SK-N-SH (cell line): ENCODE data around the gene UBE3C.

ENCODE experiments used
- EZH2phosphoT487 ChIP-seq: fragments of 200-600 bp; sonication (generic); IDR thresholded peaks from 2 replicates; pipeline ENCODE4 v1.6.1; 2017; ENCODE audit warnings: low read depth, mixed run types, mild to moderate bottlenecking, antibody characterized with exemption, moderate library complexity, borderline replicate concordance
- FOXM1 ChIP-seq: IDR thresholded peaks from 2 replicates; pipeline ENCODE4 v1.4.0; 2012; ENCODE audit warnings: low read depth, mild to moderate bottlenecking
- GABPA ChIP-seq: IDR thresholded peaks from 2 replicates; pipeline ENCODE4 v1.4.0; 2012; ENCODE audit warnings: low read depth, mild to moderate bottlenecking
- POLR2AphosphoS5 ChIP-seq: IDR thresholded peaks from 2 replicates; pipeline ENCODE4 v1.6.1; 2012; ENCODE audit warnings: low read depth, low read length
- REST ChIP-seq: IDR thresholded peaks from 2 replicates; pipeline ENCODE4 v1.6.1; 2012; ENCODE audit warnings: mild to moderate bottlenecking, low read depth, low read length, moderate library complexity
- TAF1 ChIP-seq: IDR thresholded peaks from 2 replicates; pipeline ENCODE4 v1.6.1; 2012; ENCODE audit warnings: low read depth, mild to moderate bottlenecking, low read length, moderate library complexity, borderline replicate concordance
- TF ChIP-seq, protein P1 (sequence below): fragments of 200-600 bp; sonication (generic); IDR thresholded peaks from 2 replicates; pipeline ENCODE4 v1.6.1; 2017; ENCODE audit warnings: antibody characterized with exemption, mild to moderate bottlenecking, moderate library complexity

GRCh38 chr7:157089100-157089610 is 49.6 kb upstream of the UBE3C start:
- no peak for TF ChIP-seq POLR2AphosphoS5
- TF ChIP-seq, protein P1, sequence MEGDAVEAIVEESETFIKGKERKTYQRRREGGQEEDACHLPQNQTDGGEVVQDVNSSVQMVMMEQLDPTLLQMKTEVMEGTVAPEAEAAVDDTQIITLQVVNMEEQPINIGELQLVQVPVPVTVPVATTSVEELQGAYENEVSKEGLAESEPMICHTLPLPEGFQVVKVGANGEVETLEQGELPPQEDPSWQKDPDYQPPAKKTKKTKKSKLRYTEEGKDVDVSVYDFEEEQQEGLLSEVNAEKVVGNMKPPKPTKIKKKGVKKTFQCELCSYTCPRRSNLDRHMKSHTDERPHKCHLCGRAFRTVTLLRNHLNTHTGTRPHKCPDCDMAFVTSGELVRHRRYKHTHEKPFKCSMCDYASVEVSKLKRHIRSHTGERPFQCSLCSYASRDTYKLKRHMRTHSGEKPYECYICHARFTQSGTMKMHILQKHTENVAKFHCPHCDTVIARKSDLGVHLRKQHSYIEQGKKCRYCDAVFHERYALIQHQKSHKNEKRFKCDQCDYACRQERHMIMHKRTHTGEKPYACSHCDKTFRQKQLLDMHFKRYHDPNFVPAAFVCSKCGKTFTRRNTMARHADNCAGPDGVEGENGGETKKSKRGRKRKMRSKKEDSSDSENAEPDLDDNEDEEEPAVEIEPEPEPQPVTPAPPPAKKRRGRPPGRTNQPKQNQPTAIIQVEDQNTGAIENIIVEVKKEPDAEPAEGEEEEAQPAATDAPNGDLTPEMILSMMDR: no peak
- no peak for TF ChIP-seq EZH2phosphoT487
- TF ChIP-seq GABPA: no peak
- TF ChIP-seq REST: no peak
- TF ChIP-seq TAF1: no peak
- TF ChIP-seq FOXM1: no peak
